Measurements from ENCODE around the gene AUTS2. TPM values are rescaled to one million over a fixed set of nuclear protein-coding genes. Genes with fewer than 3 reads are reported as not detected.

The AUTS2 gene
- total RNA-seq, 2 experiments from 2014 or later = 17.5 to 23.8 TPM

DNA sequence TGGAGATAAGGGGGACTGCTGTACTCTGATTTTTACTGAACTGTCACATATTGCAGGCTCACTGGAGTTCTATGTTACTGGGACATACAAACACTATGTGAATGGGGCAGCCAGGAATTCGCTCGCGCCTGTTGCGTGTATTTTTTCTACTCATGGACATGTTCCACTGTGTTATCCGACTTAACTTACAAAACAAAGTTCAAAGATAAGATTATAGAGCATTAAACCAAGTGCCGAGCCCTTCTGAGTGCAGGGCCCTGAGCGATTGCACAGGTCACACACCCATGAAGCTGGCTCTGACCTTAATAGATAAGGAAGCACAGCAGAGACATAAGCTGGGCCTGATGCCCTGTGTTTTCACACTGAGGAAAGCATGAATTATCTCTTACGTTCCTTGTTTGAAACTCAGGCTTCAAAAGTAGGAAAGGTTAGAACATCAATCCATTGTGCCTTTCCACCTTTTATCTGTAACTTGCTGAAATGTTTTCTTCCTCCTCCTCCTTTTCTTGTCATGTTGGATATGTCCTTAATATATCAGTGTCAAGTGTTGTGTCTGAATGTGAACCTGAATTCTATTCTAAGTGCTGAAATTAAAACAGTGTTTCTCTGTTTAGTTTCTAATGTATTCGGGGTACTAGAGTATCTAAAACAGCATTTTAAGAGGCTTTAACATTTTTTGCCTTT, 273.8 kb downstream of the AUTS2 start:
- Mint-ChIP-seq H3K4me3 (no peak overlapping the region), H3K9me3 (no peaks in the 10 kb centered on the region), H3K4me1 (peaks cover 3% of the 10 kb centered on the region), H3K27ac (no peak overlapping the region), H3K27me3 (no peaks in the 10 kb centered on the region), H3K36me3 (no peaks in the 10 kb centered on the region)
- DNase-seq (no peak), ATAC-seq (ENCODE audit: low read depth) (no peak)
- POLR2A ChIA-PET = no interaction called here

DNA sequence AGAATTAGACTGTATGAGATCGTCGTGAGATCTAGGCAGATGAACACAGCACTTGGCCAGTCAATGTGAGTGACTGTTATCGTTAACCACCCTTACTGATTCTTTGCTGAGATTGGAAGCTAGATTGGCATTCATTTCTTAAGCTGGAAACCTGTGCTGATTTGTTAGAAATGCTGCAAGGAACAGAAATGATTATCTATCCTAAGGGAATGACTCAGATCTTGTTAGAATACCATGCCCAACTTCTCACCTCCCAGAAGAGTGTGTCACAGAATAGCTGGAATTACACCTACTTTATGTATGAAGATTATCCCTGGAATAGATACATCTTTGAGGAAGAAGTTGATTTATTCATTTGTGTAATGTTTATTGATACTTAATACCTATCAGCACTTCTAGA, 275.2 kb downstream of the AUTS2 start:
- Mint-ChIP-seq H3K9me3 (no peaks in the 10 kb centered on the region), H3K36me3 (no peaks in the 10 kb centered on the region), H3K27me3 (peaks cover 2% of the 10 kb centered on the region), H3K4me3 (no peak overlapping the region), H3K4me1 (peaks cover 3% of the 10 kb centered on the region), H3K27ac (no peak overlapping the region)
- POLR2A ChIA-PET = no interaction called here
- ATAC-seq (ENCODE audit: low read depth) = no peak
- no peak for DNase-seq

DNA sequence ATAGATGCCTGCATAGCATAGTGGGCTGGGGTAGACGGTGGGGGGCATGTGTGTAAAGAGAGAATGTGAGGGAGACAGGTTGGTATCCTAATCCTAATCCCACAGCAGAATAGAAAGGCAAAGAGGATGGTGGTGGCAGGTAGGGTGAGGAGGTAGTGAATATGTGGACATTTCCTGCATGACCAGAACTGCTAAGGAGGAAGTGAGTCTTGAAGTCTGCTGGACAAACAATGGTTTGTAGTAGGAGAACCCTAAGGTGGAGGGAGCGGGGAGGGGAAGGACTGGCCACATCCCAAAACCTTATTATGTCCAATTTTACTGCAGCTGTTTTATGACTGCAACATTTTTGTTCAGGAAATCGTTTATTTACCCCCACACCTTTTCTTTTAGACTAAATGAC, 279.7 kb downstream of the AUTS2 start:
- Mint-ChIP-seq H3K27me3 (peaks cover 2% of the 10 kb centered on the region), H3K27ac (no peak overlapping the region), H3K4me3 (no peak overlapping the region), H3K9me3 (no peaks in the 10 kb centered on the region), H3K4me1 (no peaks in the 10 kb centered on the region), H3K36me3 (no peaks in the 10 kb centered on the region)
- no peak for ATAC-seq (ENCODE audit: low read depth)
- POLR2A ChIA-PET = no interaction called here
- DNase-seq = no peak

DNA sequence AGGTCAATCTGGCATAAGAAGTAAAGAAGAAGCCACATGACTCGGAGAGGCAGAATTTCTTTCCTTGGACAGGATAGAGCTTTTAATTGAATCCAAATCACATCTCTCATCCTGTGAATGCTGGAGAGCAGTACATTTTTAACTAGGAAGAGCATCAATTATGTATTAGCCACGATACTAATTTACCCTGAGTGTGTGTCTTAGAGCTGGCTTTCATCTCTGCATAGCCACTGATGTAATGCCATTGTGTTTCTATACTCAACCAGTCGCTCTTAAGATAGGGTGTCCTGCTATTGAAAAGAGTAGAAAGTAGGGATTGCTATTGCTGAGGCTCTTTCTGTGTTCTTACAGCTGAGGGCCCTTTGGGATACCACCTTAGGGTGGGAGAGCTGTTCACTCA, 280.3 kb downstream of the AUTS2 start:
- no peaks in the 10 kb centered on the region for H3K36me3 Mint-ChIP-seq
- ATAC-seq (ENCODE audit: low read depth) (no peak), DNase-seq (no peak)
- peaks cover 2% of the 10 kb centered on the region for H3K27me3 Mint-ChIP-seq
- H3K4me1 Mint-ChIP-seq = no peaks in the 10 kb centered on the region
- no peaks in the 10 kb centered on the region for H3K9me3 Mint-ChIP-seq
- no peak overlapping the region for H3K4me3 Mint-ChIP-seq
- H3K27ac Mint-ChIP-seq = no peak overlapping the region
- POLR2A ChIA-PET = no interaction called here

DNA sequence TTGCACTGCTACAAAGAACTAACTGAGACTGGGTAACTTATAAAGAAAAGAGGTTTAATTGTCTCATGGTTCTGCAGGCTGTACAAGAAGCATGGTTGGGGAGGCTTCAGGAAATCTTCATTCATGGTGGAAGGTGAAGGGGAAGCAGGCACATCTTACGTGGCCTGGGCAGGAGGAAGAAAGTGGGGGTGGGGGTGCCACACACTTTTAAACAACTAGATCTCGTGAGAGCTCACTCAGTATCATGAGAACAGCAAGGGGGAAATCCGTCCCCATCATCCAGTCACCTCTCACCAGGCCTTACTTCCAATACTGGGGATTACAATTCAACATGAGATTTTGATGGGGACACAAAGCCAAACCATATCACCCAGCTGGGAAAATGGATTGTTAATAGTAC, 281.7 kb downstream of the AUTS2 start:
- Mint-ChIP-seq H3K4me3 (no peak overlapping the region), H3K36me3 (no peaks in the 10 kb centered on the region), H3K27ac (no peak overlapping the region), H3K4me1 (no peaks in the 10 kb centered on the region), H3K9me3 (no peaks in the 10 kb centered on the region), H3K27me3 (peaks cover 2% of the 10 kb centered on the region)
- no peak for DNase-seq
- POLR2A ChIA-PET = no interaction called here
- no peak for ATAC-seq (ENCODE audit: low read depth)

DNA sequence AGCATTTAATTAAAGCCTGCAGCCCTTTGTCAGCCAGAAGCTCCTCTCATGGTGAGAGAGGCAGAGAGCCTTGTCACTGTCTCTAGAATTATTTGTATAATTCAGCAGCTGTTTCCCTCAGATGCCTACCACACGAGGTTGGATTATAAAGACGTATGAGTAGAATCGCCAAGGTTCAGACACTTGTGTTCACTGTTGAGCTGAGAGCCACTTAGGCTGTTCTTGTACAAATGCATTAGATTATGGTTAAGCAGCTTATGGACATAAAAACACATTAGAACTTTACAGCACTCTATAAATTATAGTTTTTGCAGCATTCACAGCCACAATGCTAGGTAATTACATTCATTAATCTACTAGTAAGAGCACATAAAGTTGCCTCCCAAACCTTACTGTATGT, 282.6 kb downstream of the AUTS2 start:
- DNase-seq (no peak), ATAC-seq (ENCODE audit: low read depth) (no peak)
- POLR2A ChIA-PET = no interaction called here
- no peaks in the 10 kb centered on the region for H3K4me1 Mint-ChIP-seq
- H3K27ac Mint-ChIP-seq = no peak overlapping the region
- no peaks in the 10 kb centered on the region for H3K9me3 Mint-ChIP-seq
- peaks cover 2% of the 10 kb centered on the region for H3K27me3 Mint-ChIP-seq
- H3K36me3 Mint-ChIP-seq = no peaks in the 10 kb centered on the region
- no peak overlapping the region for H3K4me3 Mint-ChIP-seq

DNA sequence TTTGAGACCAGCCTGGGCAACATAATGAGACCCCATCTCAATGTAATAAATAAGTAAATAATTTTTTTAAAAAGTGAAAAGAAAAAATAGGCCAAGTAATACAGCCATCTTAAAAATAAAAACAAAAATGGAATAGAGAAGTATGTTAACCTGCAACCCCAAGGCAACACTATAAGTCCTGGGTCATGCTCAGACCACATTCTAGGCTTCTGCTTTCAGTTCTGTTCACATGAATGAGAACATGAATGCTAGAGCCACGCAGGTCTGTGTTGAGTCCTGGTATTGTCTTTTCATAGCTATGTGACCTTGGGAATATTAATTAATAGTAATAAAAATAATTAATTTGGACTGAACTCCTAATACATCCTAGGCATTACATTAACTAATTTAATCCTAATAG, 284.0 kb downstream of the AUTS2 start:
- ATAC-seq (ENCODE audit: low read depth) (no peak), DNase-seq (no peak)
- H3K27me3 Mint-ChIP-seq = peaks cover 2% of the 10 kb centered on the region
- H3K36me3 Mint-ChIP-seq = no peaks in the 10 kb centered on the region
- no peaks in the 10 kb centered on the region for H3K9me3 Mint-ChIP-seq
- no peak overlapping the region for H3K4me3 Mint-ChIP-seq
- H3K4me1 Mint-ChIP-seq = no peaks in the 10 kb centered on the region
- POLR2A ChIA-PET = no interaction called here
- no peak overlapping the region for H3K27ac Mint-ChIP-seq

DNA sequence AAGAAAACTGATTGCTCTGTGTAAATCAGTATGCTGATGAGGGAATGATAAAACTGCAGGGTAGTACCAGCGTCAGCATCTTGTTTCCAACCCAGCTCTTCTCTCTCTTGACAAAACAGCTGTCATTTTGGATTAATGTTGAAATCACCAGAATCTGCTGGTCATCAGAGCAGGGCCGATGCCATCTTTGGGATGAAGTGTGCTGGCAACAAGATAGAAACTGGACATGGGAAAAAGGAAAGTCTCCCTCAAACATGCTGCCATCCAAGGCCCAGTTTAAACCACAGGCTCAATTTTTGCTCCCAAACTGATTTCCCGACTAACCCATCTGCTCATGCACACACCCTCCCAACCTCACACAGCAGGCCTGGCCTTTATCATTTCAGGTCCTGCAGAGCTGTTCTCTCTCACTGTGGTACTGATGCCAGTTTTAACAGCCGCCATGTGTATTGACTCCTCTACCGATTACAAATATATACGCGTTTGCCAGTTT, 285.2 kb downstream of the AUTS2 start:
- POLR2A ChIA-PET = no interaction called here
- H3K27ac Mint-ChIP-seq = no peak overlapping the region
- ATAC-seq (ENCODE audit: low read depth) = no peak
- no peaks in the 10 kb centered on the region for H3K4me1 Mint-ChIP-seq
- no peaks in the 10 kb centered on the region for H3K27me3 Mint-ChIP-seq
- no peaks in the 10 kb centered on the region for H3K9me3 Mint-ChIP-seq
- DNase-seq = no peak
- H3K36me3 Mint-ChIP-seq = no peaks in the 10 kb centered on the region
- H3K4me3 Mint-ChIP-seq = no peak overlapping the region

DNA sequence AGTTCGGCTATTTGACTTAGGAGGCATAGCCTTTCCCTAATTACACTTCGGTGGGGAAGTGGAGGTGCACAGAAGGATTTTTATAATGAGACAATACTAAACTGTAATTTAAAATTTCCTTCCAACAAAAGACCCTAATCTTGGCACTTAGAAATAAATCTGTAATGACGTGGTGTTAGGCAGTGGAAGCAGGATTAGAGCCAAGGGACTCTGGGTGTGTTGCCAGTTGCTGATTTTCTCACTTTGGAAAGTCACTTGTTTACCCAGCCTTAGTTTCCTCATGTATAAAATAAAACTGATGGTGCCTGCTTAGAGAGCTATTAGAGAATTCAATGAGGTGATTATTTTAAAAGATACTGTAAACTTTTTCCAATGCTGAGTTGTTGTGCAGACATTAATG, 287.2 kb downstream of the AUTS2 start:
- no peak overlapping the region for H3K4me3 Mint-ChIP-seq
- ATAC-seq (ENCODE audit: low read depth) (no peak), DNase-seq (no peak)
- no peak overlapping the region for H3K27ac Mint-ChIP-seq
- H3K27me3 Mint-ChIP-seq = no peaks in the 10 kb centered on the region
- POLR2A ChIA-PET = no interaction called here
- H3K4me1 Mint-ChIP-seq = no peaks in the 10 kb centered on the region
- H3K9me3 Mint-ChIP-seq = no peaks in the 10 kb centered on the region
- H3K36me3 Mint-ChIP-seq = no peaks in the 10 kb centered on the region

DNA sequence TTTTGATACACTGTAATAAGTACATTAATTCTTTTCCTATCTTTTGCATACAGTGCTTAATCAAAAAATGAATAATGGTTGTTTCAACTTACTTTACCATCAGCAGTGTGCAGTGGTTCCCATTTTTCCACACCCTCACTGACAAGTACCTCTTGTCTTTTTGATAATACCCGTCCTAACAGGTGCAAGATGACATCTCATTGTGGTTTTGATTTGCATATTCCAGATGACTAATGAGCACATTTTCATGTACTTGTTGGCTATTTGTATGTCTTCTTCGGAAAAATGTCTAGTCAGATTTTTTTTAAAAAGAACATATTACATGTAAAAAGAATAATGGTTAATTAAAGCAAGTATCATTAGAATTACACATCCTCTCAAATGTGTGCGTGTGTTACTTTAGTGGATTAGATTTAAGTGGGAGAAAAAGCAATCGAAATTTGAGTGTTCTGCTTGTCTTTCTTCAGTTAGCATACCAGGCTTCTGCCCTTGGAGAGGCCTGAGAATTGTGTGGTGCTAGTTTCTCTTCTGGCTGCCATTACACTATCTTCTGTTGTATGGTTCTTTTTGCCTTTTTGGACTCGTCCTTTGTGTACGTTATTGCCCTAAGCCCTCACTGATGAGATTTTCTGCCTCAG, 291.2 kb downstream of the AUTS2 start:
- Mint-ChIP-seq H3K4me1 (no peaks in the 10 kb centered on the region), H3K27me3 (no peaks in the 10 kb centered on the region), H3K36me3 (no peaks in the 10 kb centered on the region), H3K27ac (no peak overlapping the region), H3K4me3 (no peak overlapping the region), H3K9me3 (peaks cover 1% of the 10 kb centered on the region)
- POLR2A ChIA-PET = no interaction called here
- DNase-seq (no peak), ATAC-seq (ENCODE audit: low read depth) (no peak)

DNA sequence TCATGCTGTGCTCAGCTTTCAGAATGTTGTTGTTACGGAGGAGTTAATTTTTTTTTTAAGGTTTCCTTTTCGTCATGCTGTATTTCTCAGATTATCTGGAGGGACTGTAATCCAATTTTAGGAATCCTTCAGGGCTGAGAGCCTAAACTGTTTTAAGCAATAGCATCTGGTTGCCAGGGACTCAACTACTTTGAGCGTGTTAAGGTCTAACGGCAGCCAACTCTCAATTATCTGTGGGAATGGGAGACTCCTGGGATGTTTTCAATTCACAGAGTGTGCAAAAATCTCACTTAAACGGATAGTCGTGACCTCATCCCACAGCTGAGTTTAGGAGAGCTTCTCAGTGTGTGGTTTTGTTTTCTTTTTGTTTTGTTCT, 291.7 kb downstream of the AUTS2 start:
- DNase-seq (no peak), ATAC-seq (ENCODE audit: low read depth) (no peak)
- Mint-ChIP-seq H3K27me3 (no peaks in the 10 kb centered on the region), H3K4me1 (no peaks in the 10 kb centered on the region), H3K9me3 (peaks cover 1% of the 10 kb centered on the region), H3K36me3 (no peaks in the 10 kb centered on the region), H3K4me3 (no peak overlapping the region), H3K27ac (no peak overlapping the region)
- POLR2A ChIA-PET = no interaction called here

DNA sequence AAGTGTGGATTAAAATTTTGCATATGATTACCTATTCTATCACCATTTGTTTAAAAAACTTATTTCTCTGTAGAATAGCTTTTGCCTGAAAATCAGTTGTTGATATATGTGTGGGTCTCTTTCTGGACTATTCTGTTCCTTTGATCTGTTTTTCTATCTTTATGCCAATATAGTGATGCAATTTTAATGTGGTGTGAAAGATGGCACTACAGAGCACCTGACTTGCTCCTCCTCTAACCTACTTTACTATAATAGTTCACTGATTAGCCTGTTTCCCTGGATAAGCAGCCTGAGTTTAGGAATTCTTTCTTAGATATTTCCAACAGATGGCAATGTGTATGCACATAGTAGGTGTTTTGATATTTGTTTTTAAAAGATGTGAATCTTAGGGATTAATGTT, 294.5 kb downstream of the AUTS2 start:
- peaks cover 4% of the 10 kb centered on the region for H3K9me3 Mint-ChIP-seq
- H3K36me3 Mint-ChIP-seq = no peaks in the 10 kb centered on the region
- DNase-seq = no peak
- H3K27me3 Mint-ChIP-seq = no peaks in the 10 kb centered on the region
- H3K4me3 Mint-ChIP-seq = no peak overlapping the region
- peaks cover 5% of the 10 kb centered on the region for H3K4me1 Mint-ChIP-seq
- ATAC-seq (ENCODE audit: low read depth) = no peak
- no peak overlapping the region for H3K27ac Mint-ChIP-seq
- POLR2A ChIA-PET = no interaction called here

DNA sequence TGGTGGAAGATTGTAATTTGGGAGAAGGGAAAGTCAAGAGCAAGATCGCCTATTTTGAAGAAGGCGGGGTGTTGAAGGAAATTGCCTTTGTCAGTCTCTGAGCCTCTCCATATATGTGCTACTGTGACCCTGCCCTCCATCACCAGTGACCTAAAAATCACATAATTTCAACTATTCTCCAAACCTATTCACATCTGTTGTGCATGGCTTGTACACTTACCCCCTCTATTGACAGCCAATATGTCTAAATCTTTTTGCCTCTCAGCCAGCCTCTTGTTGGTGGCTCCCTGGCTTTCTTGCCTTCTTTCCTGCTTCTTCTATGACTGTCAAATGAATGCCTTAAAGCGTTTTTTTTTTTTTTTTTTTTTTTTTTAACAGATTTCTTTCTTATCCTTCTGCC, 295.6 kb downstream of the AUTS2 start:
- H3K36me3 Mint-ChIP-seq = no peaks in the 10 kb centered on the region
- H3K4me3 Mint-ChIP-seq = no peak overlapping the region
- no peak overlapping the region for H3K27ac Mint-ChIP-seq
- ATAC-seq (ENCODE audit: low read depth) (no peak), DNase-seq (no peak)
- POLR2A ChIA-PET = no interaction called here
- H3K9me3 Mint-ChIP-seq = peaks cover 4% of the 10 kb centered on the region
- H3K4me1 Mint-ChIP-seq = peaks cover 5% of the 10 kb centered on the region
- no peaks in the 10 kb centered on the region for H3K27me3 Mint-ChIP-seq

DNA sequence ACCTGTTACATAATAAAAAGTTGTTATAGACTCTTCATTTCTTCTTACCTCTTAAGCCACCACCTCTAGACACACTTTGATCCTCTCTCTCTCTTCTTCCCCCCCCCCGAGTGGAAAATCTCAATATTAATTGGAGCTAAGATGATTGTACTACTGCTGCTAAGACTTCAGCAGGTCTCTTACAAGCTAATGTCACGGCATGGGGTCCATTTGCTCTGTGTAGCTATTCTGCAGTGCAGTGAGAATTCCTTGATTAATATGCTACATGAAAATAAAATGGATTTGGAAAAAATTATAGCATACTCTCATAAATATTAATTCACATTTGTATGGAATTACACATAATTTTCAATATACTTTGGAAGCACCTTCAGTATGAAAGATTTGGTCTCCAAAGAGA, 297.2 kb downstream of the AUTS2 start:
- POLR2A ChIA-PET = no interaction called here
- DNase-seq (no peak), ATAC-seq (ENCODE audit: low read depth) (no peak)
- Mint-ChIP-seq H3K4me1 (peaks cover 5% of the 10 kb centered on the region), H3K4me3 (no peak overlapping the region), H3K27me3 (no peaks in the 10 kb centered on the region), H3K9me3 (peaks cover 4% of the 10 kb centered on the region), H3K36me3 (no peaks in the 10 kb centered on the region), H3K27ac (no peak overlapping the region)

All from activated naive CD8-positive, alpha-beta T cell treated with anti-CD3 and anti-CD28 coated beads, Interleukin-2, amount 10 ng/mL, durations not matched to agents 7 days and 5 days (primary cell).